Lung (tissue), 12 donors: ENCODE data around the gene SP6. TPM values are rescaled to one million over a fixed set of nuclear protein-coding genes. Genes with fewer than 3 reads are reported as not detected.

Experiments
- ATAC-seq: fragments of 200-7000 bp; cut with Tn5 transposase; one replicate; pipeline ENCODE4 v1.9.1; 2020; ENCODE audit warnings: moderate number of reproducible peaks; ENCODE audit not compliant: insufficient read depth, low FRiP score
- DNase-seq, 3 donors: peaks; one replicate each; pipeline ENCODE4 v3.0.0-alpha.2; 2013 to 2017
- H3K27ac ChIP-seq, 2 donors: one replicate each; pipeline ENCODE4 v1.5.1; 2013; ENCODE audit warnings: mild to moderate bottlenecking in 2 of 2, moderate library complexity in 2 of 2, control low read depth in 1 of 2, inconsistent platforms in 1 of 2, low read depth in 1 of 2, low read length in 1 of 2
- H3K27me3 ChIP-seq, 3 donors: one replicate each; pipeline ENCODE4 v1.5.1; 2013; ENCODE audit warnings: low read length in 2 of 3; ENCODE audit not compliant: control insufficient read depth in 3 of 3, insufficient read depth in 3 of 3
- H3K36me3 ChIP-seq, 4 donors: one replicate each; pipeline ENCODE4 v1.5.1; 2013; ENCODE audit warnings: low read length in 4 of 4, mild to moderate bottlenecking in 1 of 4, moderate library complexity in 1 of 4; ENCODE audit not compliant: control insufficient read depth in 4 of 4, insufficient read depth in 4 of 4
- H3K4me1 ChIP-seq, 5 donors: one replicate each; pipeline ENCODE4 v1.5.1; 2013; ENCODE audit warnings: low read length in 5 of 5, mild to moderate bottlenecking in 2 of 5, moderate library complexity in 1 of 5; ENCODE audit not compliant: control insufficient read depth in 5 of 5, insufficient read depth in 5 of 5
- H3K4me3 ChIP-seq: one replicate; pipeline ENCODE4 v1.5.1; 2013; ENCODE audit warnings: mild to moderate bottlenecking, control low read depth, moderate library complexity
- H3K9ac ChIP-seq, 2 donors: one replicate each; pipeline ENCODE4 v1.5.1; 2013; ENCODE audit warnings: low read length in 2 of 2, control low read depth in 1 of 2; ENCODE audit not compliant: insufficient read depth in 1 of 2
- H3K9me3 ChIP-seq, 4 donors: one replicate each; pipeline ENCODE4 v1.5.1; 2013; ENCODE audit warnings: low read length in 3 of 4, mild to moderate bottlenecking in 1 of 4, moderate library complexity in 1 of 4; ENCODE audit not compliant: control insufficient read depth in 4 of 4, insufficient read depth in 3 of 4
- CTCF ChIP-seq: IDR thresholded peaks from 2 replicates; pipeline ENCODE4 v1.5.1; 2012; ENCODE audit warnings: mild to moderate bottlenecking; ENCODE audit errors: control extremely low read depth, extremely low read depth
- WGBS, 2 donors: extraction: QIAGEN DNeasy Blood & Tissue Kit; methylation state at CpG; one replicate each; pipeline ENCODE4 v1.1.7; 2013; 5-methylcytosine and 5-hydroxymethylcytosine counted together
- polyA plus RNA-seq, 2 donors: library from polyadenylated mRNA; stranded (reverse); fragments of 200-250 nt; gene quantifications; one replicate each; pipeline ENCODE4 v1.2.1, GENCODE V29; 2013
- total RNA-seq, 2 donors: library from RNA; depleted of rRNA in 1 of 2; stranded (reverse); fragments of >200 nt in 1 of 2; gene quantifications; one replicate each; pipeline ENCODE4 v1.2.1, GENCODE V29; 2014 to 2021
- donor health status: control.
- donor health status: control.
- donor health status: Bipolar disorder and iron deficiency.
- donor health status: healthy.
- donor health status: DM: yes; HTN: yes; CAD: no.

SP6 gene
- total and polyA plus RNA-seq, 4 donors: 2.3 to 4.5 (median 3.5) TPM

DNA sequence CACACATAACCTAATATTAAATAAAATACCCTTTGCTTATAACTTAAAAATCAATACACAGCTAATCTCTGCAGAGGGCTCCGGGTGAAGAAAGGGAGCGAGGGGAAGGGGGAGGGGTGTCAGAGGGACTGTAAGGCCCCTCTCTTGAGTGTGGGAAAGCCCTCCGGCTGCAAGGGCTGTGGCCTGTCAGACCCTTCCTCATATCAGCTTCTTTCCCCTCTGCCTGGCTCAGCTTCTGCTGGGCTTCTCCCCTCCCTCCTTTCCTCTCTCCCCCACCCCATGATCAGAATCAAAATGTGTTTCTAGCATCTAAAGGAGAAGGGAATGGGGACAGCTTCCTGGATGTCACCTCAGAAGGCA, 5.3 kb downstream of the SP6 start:
- H3K36me3 ChIP-seq: no peaks in the 10 kb centered on the region
- H3K27me3 ChIP-seq: peaks cover 2 to 33% (median 28%) of the 10 kb centered on the region in 3 donors
- ATAC-seq (no peak), DNase-seq (peak in 2 of 3 donors; percentile 53 to 72)
- H3K9ac ChIP-seq: no peak overlapping the region
- no peak overlapping the region for H3K4me3 ChIP-seq
- H3K27ac ChIP-seq: no peak overlapping the region
- peaks cover 0 to 69% (median 20%) of the 10 kb centered on the region in 5 donors for H3K4me1 ChIP-seq
- H3K9me3 ChIP-seq: no peaks in the 10 kb centered on the region
- 78 to 82% methylated on average over 3 of the region's 3 CpGs for WGBS, 2 donors
- TF ChIP-seq CTCF: no peak

- DNase-seq: peak; percentile 81 to 90 (median 88)
- Histone ChIP-seq H3K9me3 (no peaks in the 10 kb centered on the region), H3K27ac (no peak overlapping the region), H3K9ac (no peak overlapping the region), H3K4me1 (peaks cover 0 to 72% (median 22%) of the 10 kb centered on the region in 5 donors), H3K27me3 (peaks cover 2 to 30% (median 24%) of the 10 kb centered on the region in 3 donors), H3K36me3 (no peaks in the 10 kb centered on the region), H3K4me3 (no peak overlapping the region)
- no peak for TF ChIP-seq CTCF
- ATAC-seq: no peak
- 61% methylated on average over 4 of the region's 4 CpGs for WGBS, 2 donors
These were observed 5.9 kb downstream of the SP6 start for GRCh38 chr17:47844814-47845715.

- no peak overlapping the region for H3K4me3 ChIP-seq
- no peaks in the 10 kb centered on the region for H3K9me3 ChIP-seq
- ATAC-seq (no peak), DNase-seq (peak; percentile 47 to 73 (median 52))
- peaks cover 0 to 80% (median 23%) of the 10 kb centered on the region in 5 donors for H3K4me1 ChIP-seq
- H3K36me3 ChIP-seq: no peaks in the 10 kb centered on the region
- no peak overlapping the region for H3K27ac ChIP-seq
- peaks cover 2 to 25% (median 19%) of the 10 kb centered on the region in 3 donors for H3K27me3 ChIP-seq
- TF ChIP-seq CTCF: no peak
- H3K9ac ChIP-seq: no peak overlapping the region
- WGBS, 2 donors: 58 to 76% methylated on average over 5 of the region's 5 CpGs
These were observed 6.7 kb downstream of the SP6 start for GRCh38 chr17:47844227-47844626.
